ENCODE measurements around the gene SPRYD7. TPM values are rescaled to one million over a fixed set of nuclear protein-coding genes. Genes with fewer than 3 reads are reported as not detected.
A peak's percentile ranks its signal among the peaks of the same experiment; 100 is the strongest.

Gene SPRYD7, protein sequence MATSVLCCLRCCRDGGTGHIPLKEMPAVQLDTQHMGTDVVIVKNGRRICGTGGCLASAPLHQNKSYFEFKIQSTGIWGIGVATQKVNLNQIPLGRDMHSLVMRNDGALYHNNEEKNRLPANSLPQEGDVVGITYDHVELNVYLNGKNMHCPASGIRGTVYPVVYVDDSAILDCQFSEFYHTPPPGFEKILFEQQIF
- 1 to 10 TPM; 5.2 to 8.0 TPM for total RNA-seq

DNA sequence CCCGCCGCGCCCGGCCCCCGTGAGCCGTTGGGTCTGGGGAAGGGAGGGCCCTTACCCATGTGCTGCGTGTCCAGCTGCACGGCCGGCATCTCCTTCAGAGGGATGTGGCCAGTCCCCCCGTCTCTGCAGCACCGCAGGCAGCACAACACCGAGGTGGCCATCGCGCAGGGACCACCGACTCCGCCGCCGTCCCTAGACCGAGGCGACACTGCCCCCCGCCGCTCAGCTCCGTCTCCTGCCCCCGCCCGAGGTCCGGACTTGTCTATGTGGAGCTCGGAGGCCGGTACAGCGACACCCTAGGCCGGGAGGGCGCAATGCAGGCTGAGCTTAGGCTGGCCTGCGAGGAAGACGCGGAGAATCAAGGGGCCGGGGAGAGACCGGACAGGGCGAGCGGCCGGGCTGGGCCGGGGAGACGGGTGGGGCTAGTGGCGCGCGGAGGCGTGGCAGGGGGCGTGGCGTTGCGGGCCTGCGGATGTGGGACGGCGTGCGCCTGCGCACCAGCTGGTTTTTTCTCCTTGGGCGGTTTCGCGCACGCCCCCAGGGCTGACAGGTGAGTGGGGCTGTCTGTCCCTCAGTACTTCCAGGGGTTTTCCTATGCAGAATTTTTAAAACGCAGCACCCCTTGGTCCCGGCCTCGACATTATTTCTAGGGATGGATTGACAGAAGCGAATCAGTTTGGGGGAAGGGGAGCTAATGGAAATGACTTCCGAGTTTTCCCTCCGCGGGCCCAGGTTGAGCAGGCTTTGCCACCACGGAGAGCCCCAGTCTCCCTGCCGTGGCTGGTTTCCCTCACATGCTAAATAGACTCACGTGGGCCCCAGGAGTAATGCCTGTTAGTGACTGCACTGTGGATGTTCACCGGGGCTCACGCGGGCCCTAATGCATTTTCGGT lies at the start of gene SPRYD7:
TSS of gene SPRYD7 (minus strand) at position 266 of the 893 bp plus-strand sequence. CDS start at position 161, 105 bp downstream.
- peaks cover 8 to 16% of the 10 kb centered on the region in 2 donors for H3K4me1 Mint-ChIP-seq (ENCODE audit: low read depth in 2 of 2)
- H3K27ac Mint-ChIP-seq = peak within 1 kb of the TSS; percentile 59 to 91
- peak within 1 kb of the TSS; percentile 95 for H3K4me3 Mint-ChIP-seq
- no peaks in the 10 kb centered on the region for H3K36me3 Mint-ChIP-seq
- no peaks in the 10 kb centered on the region for H3K27me3 Mint-ChIP-seq
- ATAC-seq (peak; percentile 100), DNase-seq (ENCODE audit: low spot score) (peak; percentile 99)
- H3K9me3 Mint-ChIP-seq = no peaks in the 10 kb centered on the region

GRCh38 chr13:49985129-49985528 lies 49.0 kb upstream of the SPRYD7 start:
- DNase-seq (ENCODE audit: low spot score) = no peak
- Mint-ChIP-seq H3K9me3 (no peaks in the 10 kb centered on the region), H3K27me3 (no peaks in the 10 kb centered on the region), H3K36me3 (no peaks in the 10 kb centered on the region), H3K27ac (no peak overlapping the region), H3K4me3 (no peak overlapping the region), H3K4me1 (ENCODE audit: low read depth in 2 of 2) (no peaks in the 10 kb centered on the region)
- ATAC-seq = no peak

- no peaks in the 10 kb centered on the region for H3K36me3 Mint-ChIP-seq
- DNase-seq (ENCODE audit: low spot score) (no peak), ATAC-seq (no peak)
- no peaks in the 10 kb centered on the region for H3K27me3 Mint-ChIP-seq
- H3K27ac Mint-ChIP-seq = no peak overlapping the region
- no peaks in the 10 kb centered on the region for H3K9me3 Mint-ChIP-seq
- H3K4me1 Mint-ChIP-seq (ENCODE audit: low read depth in 2 of 2) = peaks cover 5 to 6% of the 10 kb centered on the region in 2 donors
- H3K4me3 Mint-ChIP-seq = no peak overlapping the region
Observed at GRCh38 chr13:49980266-49980665, 44.1 kb upstream of the SPRYD7 start.

- Mint-ChIP-seq H3K27ac (peak overlapping the region in 1 of 2 donors; percentile 29), H3K4me1 (ENCODE audit: low read depth in 2 of 2) (peaks cover 5 to 6% of the 10 kb centered on the region in 2 donors), H3K9me3 (no peaks in the 10 kb centered on the region), H3K27me3 (no peaks in the 10 kb centered on the region), H3K4me3 (no peak overlapping the region), H3K36me3 (no peaks in the 10 kb centered on the region)
- DNase-seq (ENCODE audit: low spot score) (no peak), ATAC-seq (no peak)
Observed at GRCh38 chr13:49977992-49978391, 41.9 kb upstream of the SPRYD7 start.

- Mint-ChIP-seq H3K36me3 (no peaks in the 10 kb centered on the region), H3K9me3 (no peaks in the 10 kb centered on the region), H3K27me3 (no peaks in the 10 kb centered on the region), H3K4me1 (ENCODE audit: low read depth in 2 of 2) (peaks cover 5 to 6% of the 10 kb centered on the region in 2 donors), H3K27ac (no peak overlapping the region), H3K4me3 (no peak overlapping the region)
- ATAC-seq = peak; percentile 67 to 69
- DNase-seq (ENCODE audit: low spot score) = peak; percentile 62
Observed at GRCh38 chr13:49976314-49977258, 40.4 kb upstream of the SPRYD7 start.

GRCh38 chr13:49975826-49976225 lies 39.7 kb upstream of the SPRYD7 start:
- peaks cover 5 to 6% of the 10 kb centered on the region in 2 donors for H3K4me1 Mint-ChIP-seq (ENCODE audit: low read depth in 2 of 2)
- no peak overlapping the region for H3K27ac Mint-ChIP-seq
- no peak overlapping the region for H3K4me3 Mint-ChIP-seq
- DNase-seq (ENCODE audit: low spot score) (no peak), ATAC-seq (no peak)
- no peaks in the 10 kb centered on the region for H3K36me3 Mint-ChIP-seq
- H3K27me3 Mint-ChIP-seq = no peaks in the 10 kb centered on the region
- no peaks in the 10 kb centered on the region for H3K9me3 Mint-ChIP-seq

GRCh38 chr13:49972709-49973108 lies 36.6 kb upstream of the SPRYD7 start:
- Mint-ChIP-seq H3K4me3 (no peak overlapping the region), H3K27ac (no peak overlapping the region), H3K4me1 (ENCODE audit: low read depth in 2 of 2) (peaks cover 5 to 6% of the 10 kb centered on the region in 2 donors)

DNA sequence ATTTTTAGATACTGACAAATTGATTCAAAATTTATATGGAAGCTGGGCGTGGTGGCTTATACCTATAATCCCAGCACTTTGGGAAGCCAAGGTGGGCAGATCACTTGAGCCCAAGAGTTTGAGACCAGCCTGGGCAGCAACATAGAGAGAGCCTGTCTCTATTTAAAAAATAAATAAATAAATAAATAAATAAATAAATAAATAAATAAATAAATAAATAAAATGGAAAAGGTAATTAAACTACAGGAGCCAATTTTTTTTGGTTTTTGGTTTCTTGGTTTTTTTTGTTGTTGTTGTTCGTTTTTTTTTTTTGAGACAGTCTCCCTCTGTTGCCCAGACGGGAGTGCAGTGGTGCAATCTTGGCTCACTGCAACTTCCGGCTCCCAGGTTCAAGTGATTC lies 31.3 kb upstream of the SPRYD7 start:
- Mint-ChIP-seq H3K27ac (no peak overlapping the region), H3K27me3 (no peaks in the 10 kb centered on the region), H3K9me3 (peaks cover 7% of the 10 kb centered on the region), H3K4me3 (no peak overlapping the region), H3K36me3 (peaks cover 37% of the 10 kb centered on the region), H3K4me1 (ENCODE audit: low read depth in 2 of 2) (no peaks in the 10 kb centered on the region)
- DNase-seq (ENCODE audit: low spot score) (no peak), ATAC-seq (no peak)

More at GRCh38 chr13:49972709-49973108, 36.6 kb upstream of the SPRYD7 start:
- DNase-seq (ENCODE audit: low spot score) (no peak), ATAC-seq (no peak)
- H3K27me3 Mint-ChIP-seq = no peaks in the 10 kb centered on the region
- H3K36me3 Mint-ChIP-seq = no peaks in the 10 kb centered on the region
- no peaks in the 10 kb centered on the region for H3K9me3 Mint-ChIP-seq

- no peak overlapping the region for H3K27ac Mint-ChIP-seq
- no peaks in the 10 kb centered on the region for H3K4me1 Mint-ChIP-seq (ENCODE audit: low read depth in 2 of 2)
- H3K4me3 Mint-ChIP-seq = no peak overlapping the region
- ATAC-seq = no peak
- H3K27me3 Mint-ChIP-seq = no peaks in the 10 kb centered on the region
- peaks cover 24% of the 10 kb centered on the region for H3K36me3 Mint-ChIP-seq
- no peaks in the 10 kb centered on the region for H3K9me3 Mint-ChIP-seq
- DNase-seq (ENCODE audit: low spot score) = no peak
Observed at GRCh38 chr13:49958321-49958720, 22.2 kb upstream of the SPRYD7 start.

GRCh38 chr13:49956131-49956530 lies 20.0 kb upstream of the SPRYD7 start:
- Mint-ChIP-seq H3K9me3 (no peaks in the 10 kb centered on the region), H3K4me3 (no peak overlapping the region), H3K4me1 (ENCODE audit: low read depth in 2 of 2) (no peaks in the 10 kb centered on the region), H3K36me3 (peaks cover 14% of the 10 kb centered on the region), H3K27ac (no peak overlapping the region), H3K27me3 (no peaks in the 10 kb centered on the region)
- ATAC-seq (no peak), DNase-seq (ENCODE audit: low spot score) (no peak)

GRCh38 chr13:49954674-49955455 lies 18.7 kb upstream of the SPRYD7 start:
- Mint-ChIP-seq H3K4me1 (ENCODE audit: low read depth in 2 of 2) (no peaks in the 10 kb centered on the region), H3K4me3 (no peak overlapping the region), H3K9me3 (no peaks in the 10 kb centered on the region), H3K36me3 (peaks cover 8% of the 10 kb centered on the region), H3K27me3 (no peaks in the 10 kb centered on the region), H3K27ac (no peak overlapping the region)
- no peak for DNase-seq (ENCODE audit: low spot score)
- no peak for ATAC-seq

- ATAC-seq = no peak
- DNase-seq (ENCODE audit: low spot score) = no peak
- no peak overlapping the region for H3K4me3 Mint-ChIP-seq
- H3K27ac Mint-ChIP-seq = no peak overlapping the region
- no peaks in the 10 kb centered on the region for H3K27me3 Mint-ChIP-seq
- no peaks in the 10 kb centered on the region for H3K9me3 Mint-ChIP-seq
- no peaks in the 10 kb centered on the region for H3K36me3 Mint-ChIP-seq
- no peaks in the 10 kb centered on the region for H3K4me1 Mint-ChIP-seq (ENCODE audit: low read depth in 2 of 2)
Observed at GRCh38 chr13:49953560-49953959, 17.4 kb upstream of the SPRYD7 start.

All from natural killer cell treated with Interleukin-12 subunit alpha and Interleukin-12 subunit beta and Interleukin-15 and Interleukin-18, amount 100 ng/mL, for 72 hours (primary cell).